Endodermal cell (in vitro differentiated cells): ENCODE data around the gene ROBO1. TPM values are rescaled to one million over a fixed set of nuclear protein-coding genes. Genes with fewer than 3 reads are reported as not detected.

Source experiments
- DNase-seq: peaks from one replicate; pipeline ENCODE4 v3.0.0-alpha.2; 2017
- H3K27ac ChIP-seq: 2 replicates; pipeline ENCODE4 v1.5.1; 2013; ENCODE audit warnings: mild to moderate bottlenecking, low read depth, low read length, moderate library complexity
- H3K27me3 ChIP-seq: 2 replicates; pipeline ENCODE4 v1.6.1; 2013; ENCODE audit warnings: mild to moderate bottlenecking, low read length, moderate library complexity; ENCODE audit not compliant: insufficient read depth, control insufficient read depth, poor library complexity, severe bottlenecking
- H3K36me3 ChIP-seq: 2 replicates; pipeline ENCODE4 v1.7.0; 2013; ENCODE audit warnings: mild to moderate bottlenecking, low read length, moderate library complexity; ENCODE audit not compliant: control insufficient read depth, insufficient read depth
- H3K4me1 ChIP-seq: one replicate; pipeline ENCODE4 v1.7.0; 2013; ENCODE audit warnings: low read length; ENCODE audit not compliant: control insufficient read depth, insufficient read depth
- H3K4me3 ChIP-seq: 2 replicates; pipeline ENCODE4 v1.5.1; 2013; ENCODE audit warnings: mild to moderate bottlenecking, low read length, moderate library complexity
- H3K9ac ChIP-seq: 2 replicates; pipeline ENCODE4 v1.6.1; 2013; ENCODE audit warnings: mild to moderate bottlenecking, low read length, moderate library complexity; ENCODE audit not compliant: poor library complexity, severe bottlenecking; ENCODE audit errors: extremely low read depth
- H3K9me3 ChIP-seq: 2 replicates; pipeline ENCODE4 v1.6.1; 2013; ENCODE audit warnings: mild to moderate bottlenecking, low read length, moderate library complexity; ENCODE audit not compliant: control insufficient read depth
- H3K27ac Mint-ChIP-seq: 2 replicates; pipeline ENCODE4 v1.8.0; 2020; ENCODE audit warnings: mixed read lengths
- H3K27me3 Mint-ChIP-seq: 2 replicates; pipeline ENCODE4 v1.8.0; 2021; ENCODE audit warnings: mild to moderate bottlenecking, mixed read lengths; ENCODE audit not compliant: insufficient read depth
- H3K36me3 Mint-ChIP-seq: 2 replicates; pipeline ENCODE4 v1.8.0; 2020; ENCODE audit warnings: low read depth, mixed read lengths
- H3K4me1 Mint-ChIP-seq: 2 replicates; pipeline ENCODE4 v1.8.0; 2020; ENCODE audit warnings: mixed read lengths
- H3K4me3 Mint-ChIP-seq: 2 replicates; pipeline ENCODE4 v1.8.0; 2020; ENCODE audit warnings: mild to moderate bottlenecking, moderate library complexity, mixed read lengths
- H3K9me3 Mint-ChIP-seq: 2 replicates; pipeline ENCODE4 v1.8.0; 2020; ENCODE audit warnings: mild to moderate bottlenecking, mixed read lengths
- WGBS, 2 experiments: methylation state at CpG; one replicate each; pipeline versions ENCODE4 v1.1.5 to v1.1.7; 2013; ENCODE audit warnings: missing lambda C conversion rate in 2 of 2, mixed read lengths in 1 of 2; ENCODE audit not compliant: insufficient coverage in 1 of 2, insufficient read length in 1 of 2; 5-methylcytosine and 5-hydroxymethylcytosine counted together
- total RNA-seq, 2 donors: library from RNA; stranded (reverse); fragmentation: NEBNext Ultra II Directional in 1 of 2; extraction: Animal tissue kit (Norgen Biotek cat#: 25700) in 1 of 2; gene quantifications; 2 replicates in 1 of 2; 3 replicates in 1 of 2; pipeline ENCODE4 v1.2.1, GENCODE V29; 2021
- TF ChIP-seq, protein P1 (sequence below): fragments of 200-600 bp; sonication (generic); conservative IDR thresholded peaks from 2 replicates; pipeline ENCODE4 v1.5.0; 2021; ENCODE audit warnings: antibody characterized with exemption, mild to moderate bottlenecking

The ROBO1 gene
- total RNA-seq, 2 donors from 2014 or later = 74.8 to 75.9 TPM

DNA sequence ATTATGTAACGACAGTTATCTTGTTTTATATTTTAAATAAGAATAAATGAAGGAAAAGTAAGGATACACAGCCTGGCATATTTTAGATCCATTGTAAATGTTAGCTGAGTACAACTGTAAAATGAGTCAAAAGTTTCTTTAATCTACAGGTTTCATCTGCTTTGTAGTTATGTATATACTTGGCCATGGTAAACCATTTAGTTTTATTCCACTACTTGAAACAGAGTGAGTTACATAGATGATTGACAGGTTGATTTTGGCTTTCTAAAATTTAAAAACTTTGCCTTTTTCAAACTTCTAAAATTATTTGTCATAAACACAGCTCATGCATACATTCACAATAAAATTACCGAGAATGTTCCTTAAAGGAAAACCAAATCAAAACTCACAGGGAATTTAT is 371.2 kb downstream of the ROBO1 start:
- TF ChIP-seq, protein P1, sequence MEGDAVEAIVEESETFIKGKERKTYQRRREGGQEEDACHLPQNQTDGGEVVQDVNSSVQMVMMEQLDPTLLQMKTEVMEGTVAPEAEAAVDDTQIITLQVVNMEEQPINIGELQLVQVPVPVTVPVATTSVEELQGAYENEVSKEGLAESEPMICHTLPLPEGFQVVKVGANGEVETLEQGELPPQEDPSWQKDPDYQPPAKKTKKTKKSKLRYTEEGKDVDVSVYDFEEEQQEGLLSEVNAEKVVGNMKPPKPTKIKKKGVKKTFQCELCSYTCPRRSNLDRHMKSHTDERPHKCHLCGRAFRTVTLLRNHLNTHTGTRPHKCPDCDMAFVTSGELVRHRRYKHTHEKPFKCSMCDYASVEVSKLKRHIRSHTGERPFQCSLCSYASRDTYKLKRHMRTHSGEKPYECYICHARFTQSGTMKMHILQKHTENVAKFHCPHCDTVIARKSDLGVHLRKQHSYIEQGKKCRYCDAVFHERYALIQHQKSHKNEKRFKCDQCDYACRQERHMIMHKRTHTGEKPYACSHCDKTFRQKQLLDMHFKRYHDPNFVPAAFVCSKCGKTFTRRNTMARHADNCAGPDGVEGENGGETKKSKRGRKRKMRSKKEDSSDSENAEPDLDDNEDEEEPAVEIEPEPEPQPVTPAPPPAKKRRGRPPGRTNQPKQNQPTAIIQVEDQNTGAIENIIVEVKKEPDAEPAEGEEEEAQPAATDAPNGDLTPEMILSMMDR = no peak
- H3K27ac ChIP-seq = no peak overlapping the region
- Mint-ChIP-seq H3K27me3 (no peaks in the 10 kb centered on the region), H3K4me1 (no peaks in the 10 kb centered on the region), H3K36me3 (no peaks in the 10 kb centered on the region), H3K27ac (no peak overlapping the region), H3K4me3 (no peak overlapping the region), H3K9me3 (no peaks in the 10 kb centered on the region)
- DNase-seq = no peak
- H3K4me3 ChIP-seq = no peak overlapping the region
- H3K27me3 ChIP-seq = no peaks in the 10 kb centered on the region
- no peaks in the 10 kb centered on the region for H3K36me3 ChIP-seq
- H3K9me3 ChIP-seq = no peaks in the 10 kb centered on the region
- WGBS, 2 experiments = 100% methylated on average over 1 of the region's 2 CpGs; no CpG with 5 or more reads in 1 of the 2 experiments
- H3K9ac ChIP-seq = no peak overlapping the region
- H3K4me1 ChIP-seq = no peaks in the 10 kb centered on the region

DNA sequence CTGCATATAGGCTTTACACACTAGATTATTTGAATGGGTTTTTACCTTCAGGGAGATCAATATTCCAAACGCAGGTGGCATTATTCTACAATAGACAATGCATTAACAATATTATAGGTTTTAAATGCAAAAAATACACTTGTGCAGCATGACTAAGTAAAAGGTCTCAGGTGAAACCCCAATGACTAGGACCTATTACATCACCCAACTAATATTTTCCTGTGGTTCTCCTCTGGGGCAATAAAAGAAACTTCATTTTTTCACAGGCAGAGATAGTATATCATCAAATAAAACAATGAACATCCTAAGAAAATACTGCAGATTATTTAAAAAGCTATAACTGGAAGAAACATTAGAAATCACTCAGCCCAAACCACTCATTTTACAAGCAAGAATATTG is 375.3 kb downstream of the ROBO1 start:
- WGBS, 2 experiments = no CpG with 5 or more reads among the region's 1 CpG
- no peaks in the 10 kb centered on the region for H3K9me3 ChIP-seq
- H3K27me3 ChIP-seq = no peaks in the 10 kb centered on the region
- Mint-ChIP-seq H3K27ac (no peak overlapping the region), H3K36me3 (no peaks in the 10 kb centered on the region), H3K9me3 (no peaks in the 10 kb centered on the region), H3K27me3 (no peaks in the 10 kb centered on the region), H3K4me3 (no peak overlapping the region), H3K4me1 (no peaks in the 10 kb centered on the region)
- H3K4me1 ChIP-seq = no peaks in the 10 kb centered on the region
- DNase-seq = no peak
- H3K36me3 ChIP-seq = no peaks in the 10 kb centered on the region
- no peak overlapping the region for H3K9ac ChIP-seq
- no peak overlapping the region for H3K27ac ChIP-seq
- no peak overlapping the region for H3K4me3 ChIP-seq
- TF ChIP-seq, protein P1 = no peak

DNA sequence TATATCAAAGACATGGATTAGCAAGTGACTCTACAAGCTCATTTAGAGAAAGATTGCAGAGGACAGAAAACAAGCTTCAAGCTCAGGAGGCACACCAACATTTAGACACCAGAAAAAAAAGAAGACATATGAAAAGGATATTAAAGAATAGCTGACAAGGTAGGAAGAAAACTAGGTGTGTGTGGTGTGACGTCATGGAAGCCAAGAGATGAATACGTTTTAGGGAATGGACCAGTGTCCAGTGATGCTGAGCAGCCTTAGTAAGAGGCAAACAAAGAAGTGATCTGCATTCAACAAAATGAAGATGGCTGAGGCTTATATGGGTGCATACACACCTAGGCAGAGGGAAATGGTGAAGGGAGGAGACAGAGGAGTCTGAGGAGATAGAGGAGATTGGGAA is 377.4 kb downstream of the ROBO1 start:
- H3K9me3 Mint-ChIP-seq = no peaks in the 10 kb centered on the region
- Histone ChIP-seq H3K27ac (no peak overlapping the region), H3K36me3 (no peaks in the 10 kb centered on the region), H3K9ac (no peak overlapping the region), H3K9me3 (no peaks in the 10 kb centered on the region), H3K4me1 (no peaks in the 10 kb centered on the region), H3K4me3 (no peak overlapping the region), H3K27me3 (no peaks in the 10 kb centered on the region)
- no peak for DNase-seq
- H3K36me3 Mint-ChIP-seq = no peaks in the 10 kb centered on the region
- no peak overlapping the region for H3K27ac Mint-ChIP-seq
- H3K4me3 Mint-ChIP-seq = no peak overlapping the region
- 93 to 94% methylated on average over 2 of the region's 2 CpGs for WGBS, 2 experiments
- no peaks in the 10 kb centered on the region for H3K4me1 Mint-ChIP-seq
- TF ChIP-seq, protein P1 = no peak
- H3K27me3 Mint-ChIP-seq = no peaks in the 10 kb centered on the region
